HepG2 (cell line): Measurements from ENCODE around the gene TIMM10. TPM values are rescaled to one million over a fixed set of nuclear protein-coding genes. Genes with fewer than 3 reads are reported as not detected.
A peak's percentile ranks its signal among the peaks of the same experiment; 100 is the strongest.

Experiments used
- ATAD3A ChIP-seq: sonication (generic); formaldehyde crosslinking; IDR thresholded peaks from 2 replicates; pipeline ENCODE4 v1.4.0; 2020; ENCODE audit warnings: missing genetic modification reagents
- BATF2 ChIP-seq: sonication (generic); formaldehyde crosslinking; IDR thresholded peaks from 2 replicates; pipeline ENCODE4 v1.8.0; 2022; ENCODE audit warnings: mild to moderate bottlenecking, missing genetic modification reagents, moderate library complexity
- BCL6 ChIP-seq: IDR thresholded peaks from 2 replicates; pipeline ENCODE4 v1.6.1; 2016; ENCODE audit warnings: missing genetic modification reagents, missing compliant biosample characterization
- DNMT1 ChIP-seq: sonication (generic); formaldehyde crosslinking; IDR thresholded peaks from 2 replicates; pipeline ENCODE4 v1.5.1; 2020; ENCODE audit warnings: mild to moderate bottlenecking, missing genetic modification reagents
- DRAP1 ChIP-seq: IDR thresholded peaks from 2 replicates; pipeline ENCODE4 v1.6.1; 2016; ENCODE audit warnings: missing genetic modification reagents, missing compliant biosample characterization
- E2F5 ChIP-seq: sonication (generic); formaldehyde crosslinking; conservative IDR thresholded peaks from 2 replicates; pipeline ENCODE4 v1.4.0; 2020; ENCODE audit warnings: missing genetic modification reagents
- EEA1 ChIP-seq: sonication (generic); formaldehyde crosslinking; IDR thresholded peaks from 2 replicates; pipeline ENCODE4 v1.5.1; 2020; ENCODE audit warnings: mild to moderate bottlenecking, missing genetic modification reagents, borderline replicate concordance
- ELK4 ChIP-seq: sonication (generic); formaldehyde crosslinking; IDR thresholded peaks from 2 replicates; pipeline ENCODE4 v1.9.0; 2021; ENCODE audit warnings: missing genetic modification reagents, borderline replicate concordance
- ETV5 ChIP-seq: IDR thresholded peaks from 2 replicates; pipeline ENCODE4 v1.6.1; 2018; ENCODE audit warnings: missing biosample characterization, missing genetic modification reagents, inconsistent platforms, borderline replicate concordance
- IRF1 ChIP-seq: sonication (generic); formaldehyde crosslinking; IDR thresholded peaks from 2 replicates; pipeline ENCODE4 v1.4.0; 2020; ENCODE audit warnings: low read depth, mild to moderate bottlenecking, missing genetic modification reagents
- NR2F1 ChIP-seq, 2 experiments: fragments of 450-650 bp in 1 of 2; formaldehyde crosslinking in 1 of 2; IDR thresholded peaks; 2 replicates each; pipeline versions ENCODE4 v1.5.0 to v1.6.1; 2016 to 2020; ENCODE audit warnings: mild to moderate bottlenecking in 1 of 2, missing compliant biosample characterization in 1 of 2, missing genetic modification reagents in 1 of 2, moderate library complexity in 1 of 2
- PCBP2 ChIP-seq: fragments of 200-400 bp; formaldehyde crosslinking; optimal IDR thresholded peaks from 2 replicates; pipeline ENCODE3; 2018; ENCODE audit warnings: low read length, low read depth; ENCODE audit not compliant: poor library complexity, severe bottlenecking
- PLSCR1 ChIP-seq: sonication (generic); formaldehyde crosslinking; IDR thresholded peaks from 2 replicates; pipeline ENCODE4 v1.5.0; 2020; ENCODE audit warnings: missing genetic modification reagents, mild to moderate bottlenecking, borderline replicate concordance
- TCF12 ChIP-seq, 2 experiments: fragments of 450-650 bp in 1 of 2; sonication (generic) in 1 of 2; formaldehyde crosslinking in 1 of 2; IDR thresholded peaks; 2 replicates each; pipeline versions ENCODE4 v1.6.1 to v1.8.0; 2017 to 2022; ENCODE audit warnings: antibody characterized with exemption in 1 of 2, mild to moderate bottlenecking in 1 of 2, missing genetic modification reagents in 1 of 2, moderate library complexity in 1 of 2
- TERF1 ChIP-seq: sonication (generic); formaldehyde crosslinking; IDR thresholded peaks from 2 replicates; pipeline ENCODE4 v1.8.0; 2022; ENCODE audit warnings: mild to moderate bottlenecking, missing genetic modification reagents, moderate library complexity
- ZNF232 ChIP-seq: sonication (generic); formaldehyde crosslinking; IDR thresholded peaks from 2 replicates; pipeline ENCODE4 v1.4.0; 2020; ENCODE audit warnings: missing genetic modification reagents, borderline replicate concordance
- ZNF552 ChIP-seq: sonication (generic); formaldehyde crosslinking; IDR thresholded peaks from 2 replicates; pipeline ENCODE4 v1.9.0; 2022; ENCODE audit warnings: missing genetic modification reagents, mild to moderate bottlenecking, borderline replicate concordance
- ZNF563 ChIP-seq: sonication (generic); formaldehyde crosslinking; IDR thresholded peaks from 2 replicates; pipeline ENCODE4 v1.8.0; 2022; ENCODE audit warnings: mild to moderate bottlenecking, moderate library complexity, missing genetic modification reagents
- ZNF570 ChIP-seq: sonication (generic); formaldehyde crosslinking; IDR thresholded peaks from 2 replicates; pipeline ENCODE4 v1.4.0; 2020; ENCODE audit warnings: mild to moderate bottlenecking, missing genetic modification reagents, borderline replicate concordance
- ZNF713 ChIP-seq: sonication (generic); formaldehyde crosslinking; IDR thresholded peaks from 2 replicates; pipeline ENCODE4 v1.4.0; 2020; ENCODE audit warnings: mild to moderate bottlenecking, missing genetic modification reagents
- ZNF768 ChIP-seq: sonication (generic); formaldehyde crosslinking; IDR thresholded peaks from 2 replicates; pipeline ENCODE4 v1.4.0; 2020; ENCODE audit warnings: missing genetic modification reagents
- ZNF777 ChIP-seq: sonication (generic); formaldehyde crosslinking; IDR thresholded peaks from 2 replicates; pipeline ENCODE4 v1.4.0; 2020; ENCODE audit warnings: missing genetic modification reagents
- polyA plus RNA-seq, 8 experiments: library from polyadenylated mRNA; depleted of rRNA in 3 of 8; stranded (reverse) in 7 of 8; unstranded in 1 of 8; fragments of >200 nt; fragmentation: Illumina TruSeq in 4 of 8; extraction: Trizol in 4 of 8; gene quantifications; 2 replicates each; pipeline versions ENCODE4 v1.2.1 to v1.2.3, GENCODE V29; 2011 to 2016; ENCODE audit warnings: low read depth in 4 of 8, missing spikeins in 1 of 8, mixed read lengths in 1 of 8; ENCODE audit not compliant: insufficient read depth in 1 of 8
- total RNA-seq, 5 experiments: library from RNA; depleted of rRNA; stranded (reverse); fragments of >200 nt; fragmentation: Illumina TruSeq; extraction: Trizol; gene quantifications; 2 replicates each; pipeline ENCODE4 v1.2.3, GENCODE V29; 2016; ENCODE audit warnings: low read depth in 1 of 5

The TIMM10 gene
- total and polyA plus RNA-seq, 2 of the 13 experiments (the other 11 are each of a cell fraction or from before 2014, with no cell fraction given): 67.8 to 82.2 TPM

- TF ChIP-seq IRF1 (no peak), E2F5 (CRISPR knock-in tag) (no peak), BCL6 (CRISPR knock-in tag) (no peak), BATF2 (CRISPR knock-in tag) (no peak), DNMT1 (no peak), TERF1 (CRISPR knock-in tag) (no peak), ZNF552 (CRISPR knock-in tag) (no peak), PLSCR1 (no peak), ETV5 (peak; percentile 88; the same call in 1 of the 2 replicates), ZNF570 (no peak), DRAP1 (CRISPR knock-in tag) (peak; percentile 76), ELK4 (CRISPR knock-in tag) (no peak), EEA1 (CRISPR knock-in tag) (no peak), ZNF777 (CRISPR knock-in tag) (0 out of 2 replicates have a peak, but pooled peaks have one; percentile 40), ZNF563 (CRISPR knock-in tag) (no peak), TCF12 (IDR thresholded peaks at IDR 0.05) (no peak), TCF12 (CRISPR knock-in tag; IDR thresholded peaks at IDR 0.05) (no peak), ZNF713 (no peak), ZNF232 (CRISPR knock-in tag) (peak; percentile 91; the same call in 1 of the 2 replicates), NR2F1 (CRISPR knock-in tag; IDR thresholded peaks at IDR 0.05) (0 out of 4 replicates have a peak, but pooled peaks of 1 of the 2 experiments have one; percentile 7), ZNF768 (CRISPR knock-in tag) (no peak), ATAD3A (CRISPR knock-in tag) (no peak), PCBP2 (no peak)
Measured at GRCh38 chr11:57530596-57531507, at the start of gene TIMM10 (continued).
